Measurements from ENCODE around the gene ROPN1B.

GRCh38 chr3:125990253-125990970 is 21.4 kb downstream of the ROPN1B start:
- no peak for TF ChIP-seq CTCF (IDR thresholded peaks at IDR 0.05)
- TF ChIP-seq POLR2AphosphoS5 (IDR thresholded peaks at IDR 0.05; ENCODE audit: low read depth, low read length), result peak; percentile 71
- TF ChIP-seq TCF7L2 (IDR thresholded peaks at IDR 0.05; ENCODE audit: low read depth, low read length), result no peak
